Fibroblast of lung (primary cell): Measurements from ENCODE around the gene OSTN. TPM values are rescaled to one million over a fixed set of nuclear protein-coding genes. Genes with fewer than 3 reads are reported as not detected.
"Not testable (repeated sequence)": the region's sequence is repeated elsewhere in the genome, so short reads cannot be mapped to it uniquely, and the experiment has no call there.

Experiments used
- DNase-seq, 2 donors: peaks; one replicate each; pipeline versions ENCODE4 v3.0.0 to v3.0.0-alpha.2; 2010; ENCODE audit warnings: low read depth in 2 of 2
- H2AFZ ChIP-seq: 2 replicates; pipeline ENCODE4 v1.5.1; 2012; ENCODE audit warnings: low read length, control low read depth, inconsistent platforms
- H3K27ac ChIP-seq: 2 replicates; pipeline ENCODE4 v1.5.1; 2011; ENCODE audit warnings: low read length, control low read depth; ENCODE audit not compliant: insufficient read depth
- H3K27me3 ChIP-seq: 2 replicates; pipeline ENCODE4 v1.5.1; 2011; ENCODE audit warnings: mild to moderate bottlenecking, low read length; ENCODE audit not compliant: control insufficient read depth, insufficient read depth
- H3K36me3 ChIP-seq: 2 replicates; pipeline ENCODE4 v1.5.1; 2011; ENCODE audit warnings: low read length; ENCODE audit not compliant: control insufficient read depth, insufficient read depth
- H3K4me1 ChIP-seq: 2 replicates; pipeline ENCODE4 v1.5.1; 2011; ENCODE audit warnings: low read length; ENCODE audit not compliant: control insufficient read depth, insufficient read depth; ENCODE audit errors: extremely low read depth
- H3K4me2 ChIP-seq: 2 replicates; pipeline ENCODE4 v1.5.1; 2011; ENCODE audit warnings: low read length, control low read depth; ENCODE audit not compliant: insufficient read depth; ENCODE audit errors: extremely low read depth
- H3K4me3 ChIP-seq, 4 experiments: fragments of 200-600 bp in 1 of 4; sonication (generic) in 1 of 4; replicated peaks in 1 of 4; 2 replicates each; pipeline ENCODE4 v1.5.1; 2011 to 2016; ENCODE audit warnings: low read length in 4 of 4, low read depth in 3 of 4, mild to moderate bottlenecking in 3 of 4, control low read depth in 2 of 4, inconsistent platforms in 1 of 4, mixed read lengths in 1 of 4; ENCODE audit not compliant: insufficient read depth in 1 of 4; ENCODE audit errors: control extremely low read depth in 1 of 4
- H3K79me2 ChIP-seq: 2 replicates; pipeline ENCODE4 v1.5.1; 2012; ENCODE audit warnings: mild to moderate bottlenecking, low read length, inconsistent platforms; ENCODE audit not compliant: control insufficient read depth, insufficient read depth
- H3K9ac ChIP-seq: 2 replicates; pipeline ENCODE4 v1.5.1; 2011; ENCODE audit warnings: mild to moderate bottlenecking, low read length, control low read depth; ENCODE audit not compliant: insufficient read depth
- H3K9me3 ChIP-seq: 2 replicates; pipeline ENCODE4 v1.5.1; 2012; ENCODE audit warnings: low read depth, low read length; ENCODE audit not compliant: control insufficient read depth, insufficient read depth
- H4K20me1 ChIP-seq: 2 replicates; pipeline ENCODE4 v1.5.1; 2011; ENCODE audit warnings: low read length; ENCODE audit not compliant: control insufficient read depth, insufficient read depth; ENCODE audit errors: extremely low read depth
- EZH2 ChIP-seq: IDR thresholded peaks from 2 replicates; pipeline ENCODE4 v1.5.1; 2012; ENCODE audit warnings: low read length, control low read depth, mild to moderate bottlenecking; ENCODE audit errors: missing control alignments
- polyA plus RNA-seq, 2 donors: library from polyadenylated mRNA; depleted of rRNA in 1 of 2; stranded (reverse) in 1 of 2; unstranded in 1 of 2; fragments of >200 nt; gene quantifications; 2 replicates each; pipeline ENCODE4 v1.2.1, GENCODE V29; 2011 to 2012; ENCODE audit warnings: missing spikeins in 1 of 2
- total RNA-seq: library from RNA; depleted of rRNA; stranded (reverse); fragments of >200 nt; gene quantifications from 2 replicates; pipeline ENCODE4 v1.2.1, GENCODE V29; 2014
- TF ChIP-seq, protein P1 (sequence below), 2 donors: IDR thresholded peaks in 1 of 2; conservative IDR thresholded peaks in 1 of 2; 1 replicate in 1 of 2; 2 replicates in 1 of 2; pipeline ENCODE4 v1.5.1; 2011 to 2012; ENCODE audit warnings: low read length in 2 of 2, control low read depth in 1 of 2, inconsistent platforms in 1 of 2, low read depth in 1 of 2, mild to moderate bottlenecking in 1 of 2

OSTN gene
- total and polyA plus RNA-seq, 2 donors (not counting 1 experiment from before 2014, with no cell fraction given) = 0.34 to 31.9 TPM

DNA sequence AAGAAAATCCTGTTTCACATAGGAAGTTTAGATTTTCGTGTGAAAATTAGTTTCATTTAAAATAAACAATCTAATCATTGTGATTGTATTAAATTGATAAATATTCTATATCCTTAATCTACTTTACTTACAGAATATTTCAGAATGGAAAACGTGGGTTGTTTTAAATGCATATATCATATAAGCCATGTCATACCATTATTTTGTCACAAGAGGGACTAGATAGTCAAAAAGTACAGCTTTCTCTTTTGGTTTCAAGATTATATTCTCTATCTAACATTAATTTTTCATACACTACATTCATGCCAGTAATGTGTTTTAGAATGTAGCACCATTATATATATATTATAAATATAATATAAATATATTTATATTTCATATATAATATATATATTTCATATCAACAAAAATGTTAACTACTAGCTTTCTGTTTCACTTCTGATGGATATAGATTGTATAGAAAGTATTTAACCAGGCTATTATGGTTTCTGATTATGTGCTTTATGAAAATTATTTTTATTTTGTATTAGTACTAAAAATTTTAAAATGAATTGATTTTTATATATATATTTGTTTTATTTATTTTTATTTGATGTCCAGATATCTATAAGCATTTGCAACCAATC is 45.3 kb downstream of the OSTN start:
- TF ChIP-seq EZH2 = no peak
- TF ChIP-seq, protein P1, sequence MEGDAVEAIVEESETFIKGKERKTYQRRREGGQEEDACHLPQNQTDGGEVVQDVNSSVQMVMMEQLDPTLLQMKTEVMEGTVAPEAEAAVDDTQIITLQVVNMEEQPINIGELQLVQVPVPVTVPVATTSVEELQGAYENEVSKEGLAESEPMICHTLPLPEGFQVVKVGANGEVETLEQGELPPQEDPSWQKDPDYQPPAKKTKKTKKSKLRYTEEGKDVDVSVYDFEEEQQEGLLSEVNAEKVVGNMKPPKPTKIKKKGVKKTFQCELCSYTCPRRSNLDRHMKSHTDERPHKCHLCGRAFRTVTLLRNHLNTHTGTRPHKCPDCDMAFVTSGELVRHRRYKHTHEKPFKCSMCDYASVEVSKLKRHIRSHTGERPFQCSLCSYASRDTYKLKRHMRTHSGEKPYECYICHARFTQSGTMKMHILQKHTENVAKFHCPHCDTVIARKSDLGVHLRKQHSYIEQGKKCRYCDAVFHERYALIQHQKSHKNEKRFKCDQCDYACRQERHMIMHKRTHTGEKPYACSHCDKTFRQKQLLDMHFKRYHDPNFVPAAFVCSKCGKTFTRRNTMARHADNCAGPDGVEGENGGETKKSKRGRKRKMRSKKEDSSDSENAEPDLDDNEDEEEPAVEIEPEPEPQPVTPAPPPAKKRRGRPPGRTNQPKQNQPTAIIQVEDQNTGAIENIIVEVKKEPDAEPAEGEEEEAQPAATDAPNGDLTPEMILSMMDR (conservative IDR thresholded peaks at IDR 0.05 in 1 of 2, IDR thresholded peaks at IDR 0.05 in 1 of 2; ENCODE audit: low read depth in 1 of 2, low read length in 2 of 2) = peak in 1 of 2 donors; percentile 38
- no peak overlapping the region for H3K9ac ChIP-seq
- no peak overlapping the region for H3K4me2 ChIP-seq
- H3K27me3 ChIP-seq = no peaks in the 10 kb centered on the region
- H3K4me1 ChIP-seq = no peaks in the 10 kb centered on the region
- H3K4me3 ChIP-seq = no peak overlapping the region
- H2AFZ ChIP-seq = no peak overlapping the region
- no peaks in the 10 kb centered on the region for H4K20me1 ChIP-seq
- no peaks in the 10 kb centered on the region for H3K36me3 ChIP-seq
- peak in 1 of 2 donors; percentile 53 for DNase-seq
- H3K79me2 ChIP-seq = no peaks in the 10 kb centered on the region
- H3K9me3 ChIP-seq = no peaks in the 10 kb centered on the region
- H3K27ac ChIP-seq = no peak overlapping the region

DNA sequence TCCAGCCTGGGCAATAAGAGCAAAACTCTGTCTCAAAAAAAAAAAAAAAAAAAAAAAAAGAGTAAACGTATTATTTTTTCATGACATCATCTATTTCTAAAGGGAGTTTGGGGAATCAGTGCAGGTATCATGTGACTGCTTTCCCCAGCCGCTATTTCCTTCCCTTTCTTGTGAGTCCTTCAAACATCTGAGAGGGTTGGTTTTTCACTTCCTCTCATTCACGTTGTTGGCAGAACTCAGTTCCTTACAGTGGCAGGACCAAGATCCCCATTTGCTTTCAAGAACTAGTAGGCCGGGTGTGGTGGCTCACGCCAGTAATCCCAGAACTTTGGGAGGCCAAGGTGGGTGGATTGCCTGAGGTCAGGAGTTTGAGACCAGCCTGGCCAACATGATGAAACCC is 47.0 kb downstream of the OSTN start:
- not testable (repeated sequence) for H3K79me2 ChIP-seq, H3K36me3 ChIP-seq

DNA sequence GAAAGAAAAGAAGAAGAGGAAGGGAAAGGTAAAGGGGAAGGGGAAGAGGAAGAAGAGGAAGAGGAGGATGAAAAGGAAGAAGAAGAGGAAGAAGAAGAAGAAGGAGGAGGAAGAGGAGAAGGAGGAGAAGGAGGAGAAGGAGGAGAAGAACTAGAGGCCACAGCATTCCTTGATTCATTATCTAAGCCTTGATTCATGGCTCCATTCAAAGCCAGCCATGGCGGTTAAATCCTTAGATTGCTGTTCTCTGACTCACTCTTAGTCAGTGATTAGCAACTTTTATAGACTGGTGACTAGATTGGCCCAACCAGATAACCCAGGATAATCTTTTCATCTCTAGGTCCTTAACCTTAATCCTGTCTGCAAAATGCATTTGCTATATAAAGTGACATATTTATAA is 47.6 kb downstream of the OSTN start:
- Histone ChIP-seq H3K9me3 (no peaks in the 10 kb centered on the region), H3K27me3 (no peaks in the 10 kb centered on the region), H3K4me1 (no peaks in the 10 kb centered on the region), H3K36me3 (no peaks in the 10 kb centered on the region), H2AFZ (peak overlapping the region; percentile 57), H4K20me1 (no peaks in the 10 kb centered on the region), H3K27ac (peak overlapping the region; percentile 20), H3K79me2 (no peaks in the 10 kb centered on the region), H3K9ac (no peak overlapping the region), H3K4me3 (no peak overlapping the region), H3K4me2 (no peak overlapping the region)
- peak; percentile 59 to 89 for DNase-seq
- TF ChIP-seq, protein P1 (conservative IDR thresholded peaks at IDR 0.05 in 1 of 2, IDR thresholded peaks at IDR 0.05 in 1 of 2; ENCODE audit: low read depth in 1 of 2, low read length in 2 of 2) = no peak
- TF ChIP-seq EZH2 = no peak

More for the DNA sequence above, 47.0 kb downstream of the OSTN start:
- not testable (repeated sequence) for H3K9ac ChIP-seq, H3K4me3 ChIP-seq, H3K4me2 ChIP-seq, H3K9me3 ChIP-seq, H2AFZ ChIP-seq, H3K4me1 ChIP-seq, H3K27ac ChIP-seq, H3K27me3 ChIP-seq, H4K20me1 ChIP-seq, DNase-seq
